HEK293 (cell line): ENCODE data around the gene ARHGAP23.
A peak's percentile ranks its signal among the peaks of the same experiment; 100 is the strongest.

Source experiments
- CTCF ChIA-PET: fragments of 350-600 bp; formaldehyde crosslinking; extraction: SDS; loops from one replicate; lab custom pipeline; 2021; ENCODE audit warnings: antibody characterized with exemption; lab: Yijun Ruan, JAX
- POLR2A ChIA-PET: fragments of 300-600 bp; formaldehyde crosslinking; extraction: SDS; loops from one replicate; lab custom pipeline; 2020; ENCODE audit warnings: antibody characterized with exemption, inconsistent platforms; lab: Yijun Ruan, JAX
- H3K27ac ChIP-seq: fragments of 200-500 bp; sonication (Bioruptor generic); 2 replicates; pipeline ENCODE4 v1.5.1; 2014; ENCODE audit warnings: low read depth, low read length, control low read depth, inconsistent platforms; ENCODE audit errors: extremely low read depth
- H3K36me3 ChIP-seq, 2 experiments: fragments of 200-500 bp in 1 of 2; sonication (Bioruptor generic) in 1 of 2; 1 replicate in 1 of 2; 2 replicates in 1 of 2; pipeline ENCODE4 v1.5.1; 2014 to 2017; ENCODE audit warnings: inconsistent platforms in 2 of 2, low read length in 2 of 2; ENCODE audit not compliant: control insufficient read depth in 2 of 2, insufficient read depth in 1 of 2
- H3K4me1 ChIP-seq: fragments of 200-500 bp; sonication (Bioruptor generic); 2 replicates; pipeline ENCODE4 v1.5.1; 2014; ENCODE audit warnings: mild to moderate bottlenecking, low read length, inconsistent platforms; ENCODE audit not compliant: control insufficient read depth, insufficient read depth
- H3K4me3 ChIP-seq: 2 replicates; pipeline ENCODE4 v1.5.1; 2011; ENCODE audit warnings: low read depth, mild to moderate bottlenecking, control low read depth, low read length, moderate library complexity
- H3K9me3 ChIP-seq: fragments of 200-500 bp; sonication (Bioruptor generic); 2 replicates; pipeline ENCODE4 v1.5.1; 2014; ENCODE audit warnings: low read depth, low read length, inconsistent platforms; ENCODE audit not compliant: control insufficient read depth, insufficient read depth
- EGR2 ChIP-seq: fragments of 450-650 bp; formaldehyde crosslinking; IDR thresholded peaks from 2 replicates; pipeline ENCODE4 v1.5.1; 2016; ENCODE audit warnings: low read depth, missing biosample characterization, missing genetic modification characterization
- GLIS2 ChIP-seq: fragments of 450-650 bp; formaldehyde crosslinking; IDR thresholded peaks from 2 replicates; pipeline ENCODE4 v1.5.1; 2016; ENCODE audit warnings: missing biosample characterization, missing genetic modification characterization
- OSR2 ChIP-seq: fragments of 450-650 bp; formaldehyde crosslinking; IDR thresholded peaks from 2 replicates; pipeline ENCODE4 v1.5.1; 2016; ENCODE audit warnings: missing biosample characterization, missing genetic modification characterization
- ZEB2 ChIP-seq: fragments of 450-650 bp; formaldehyde crosslinking; IDR thresholded peaks from 2 replicates; pipeline ENCODE4 v1.5.1; 2016; ENCODE audit warnings: missing biosample characterization, missing genetic modification characterization
- ZFHX2 ChIP-seq: fragments of 450-650 bp; formaldehyde crosslinking; conservative IDR thresholded peaks from 2 replicates; pipeline ENCODE4 v1.5.1; 2016; ENCODE audit warnings: missing biosample characterization, missing genetic modification characterization
- ZIC2 ChIP-seq: fragments of 450-650 bp; formaldehyde crosslinking; IDR thresholded peaks from 2 replicates; pipeline ENCODE4 v1.5.1; 2016; ENCODE audit warnings: missing biosample characterization, missing genetic modification characterization
- ZNF24 ChIP-seq: fragments of 450-650 bp; formaldehyde crosslinking; IDR thresholded peaks from 2 replicates; pipeline ENCODE4 v1.5.1; 2016; ENCODE audit warnings: missing biosample characterization, missing genetic modification characterization
- ZNF416 ChIP-seq: fragments of 450-650 bp; formaldehyde crosslinking; IDR thresholded peaks from 2 replicates; pipeline ENCODE4 v1.5.1; 2016; ENCODE audit warnings: missing biosample characterization, missing genetic modification characterization
- ZNF600 ChIP-seq: fragments of 450-650 bp; formaldehyde crosslinking; IDR thresholded peaks from 2 replicates; pipeline ENCODE4 v1.5.1; 2016; ENCODE audit warnings: missing biosample characterization, missing genetic modification characterization
- ZNF658 ChIP-seq: fragments of 450-650 bp; formaldehyde crosslinking; IDR thresholded peaks from 2 replicates; pipeline ENCODE4; 2016; ENCODE audit warnings: missing biosample characterization, missing genetic modification characterization
- TF ChIP-seq, protein P1 (sequence below): fragments of 450-650 bp; formaldehyde crosslinking; IDR thresholded peaks from 2 replicates; pipeline ENCODE4 v1.5.1; 2016; ENCODE audit warnings: missing biosample characterization, missing genetic modification characterization
- TF ChIP-seq, protein P2 (sequence below): fragments of 450-650 bp; formaldehyde crosslinking; conservative IDR thresholded peaks from 2 replicates; pipeline ENCODE4 v1.5.1; 2016; ENCODE audit warnings: low read depth, missing biosample characterization, missing genetic modification characterization
- TF ChIP-seq, protein P3 (sequence below): fragments of 450-650 bp; formaldehyde crosslinking; IDR thresholded peaks from 2 replicates; pipeline ENCODE4 v1.5.1; 2016; ENCODE audit warnings: missing biosample characterization, missing genetic modification characterization
- TF ChIP-seq, protein P4 (sequence below): fragments of 450-650 bp; IDR thresholded peaks from 2 replicates; pipeline ENCODE4 v1.5.1; 2018; ENCODE audit warnings: missing biosample characterization, mild to moderate bottlenecking, missing genetic modification characterization

The ARHGAP23 gene

DNA sequence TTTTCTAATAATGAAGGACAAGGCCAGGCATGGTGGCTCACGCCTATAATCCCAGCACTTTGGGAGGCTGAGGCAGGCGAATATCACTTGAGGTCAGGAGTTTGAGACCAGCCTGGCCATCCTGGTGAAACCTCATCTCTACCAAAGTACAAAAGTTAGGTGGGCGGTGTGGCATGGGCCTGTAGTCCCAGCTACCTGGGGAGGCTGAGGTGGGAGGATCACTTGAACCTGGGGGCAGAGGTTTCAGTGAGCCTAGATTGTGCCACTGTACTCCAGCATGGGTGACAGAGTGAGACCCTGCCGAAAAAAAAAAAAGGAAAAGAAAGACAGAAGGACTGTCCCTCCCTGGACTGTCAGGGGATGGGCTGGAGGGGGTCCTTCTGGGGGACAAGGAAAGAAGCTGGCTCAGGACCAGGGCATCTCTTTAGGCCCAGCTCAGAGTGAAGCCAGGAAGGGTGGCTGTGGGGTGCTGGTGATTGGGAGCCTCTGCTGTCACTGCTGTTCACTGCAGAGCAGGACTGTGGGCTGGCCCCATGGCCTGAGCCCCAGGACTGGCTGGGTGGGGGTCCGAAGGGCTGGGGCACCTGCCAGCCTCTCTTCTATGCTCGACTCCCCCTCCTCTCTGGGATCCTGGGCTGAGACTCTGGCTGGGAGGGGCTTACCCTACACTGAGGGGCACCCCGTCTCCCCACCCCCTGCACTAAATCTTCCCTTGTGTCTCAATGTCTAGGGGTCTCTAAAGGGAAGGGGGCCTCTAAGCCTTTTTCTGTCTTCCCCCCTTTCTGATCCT, 909 bp upstream of the ARHGAP23 start:
- no peak overlapping the region for H3K27ac ChIP-seq
- TF ChIP-seq ZFHX2, result peak; percentile 54
- TF ChIP-seq ZNF658 (tag by site-specific recombination), result no peak
- peak; percentile 42; the same call in 1 of the 2 replicates for TF ChIP-seq GLIS2 (tag by site-specific recombination)
- TF ChIP-seq, protein P1, sequence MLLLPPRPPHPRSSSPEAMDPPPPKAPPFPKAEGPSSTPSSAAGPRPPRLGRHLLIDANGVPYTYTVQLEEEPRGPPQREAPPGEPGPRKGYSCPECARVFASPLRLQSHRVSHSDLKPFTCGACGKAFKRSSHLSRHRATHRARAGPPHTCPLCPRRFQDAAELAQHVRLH (tag by site-specific recombination), result no peak
- TF ChIP-seq, protein P2, sequence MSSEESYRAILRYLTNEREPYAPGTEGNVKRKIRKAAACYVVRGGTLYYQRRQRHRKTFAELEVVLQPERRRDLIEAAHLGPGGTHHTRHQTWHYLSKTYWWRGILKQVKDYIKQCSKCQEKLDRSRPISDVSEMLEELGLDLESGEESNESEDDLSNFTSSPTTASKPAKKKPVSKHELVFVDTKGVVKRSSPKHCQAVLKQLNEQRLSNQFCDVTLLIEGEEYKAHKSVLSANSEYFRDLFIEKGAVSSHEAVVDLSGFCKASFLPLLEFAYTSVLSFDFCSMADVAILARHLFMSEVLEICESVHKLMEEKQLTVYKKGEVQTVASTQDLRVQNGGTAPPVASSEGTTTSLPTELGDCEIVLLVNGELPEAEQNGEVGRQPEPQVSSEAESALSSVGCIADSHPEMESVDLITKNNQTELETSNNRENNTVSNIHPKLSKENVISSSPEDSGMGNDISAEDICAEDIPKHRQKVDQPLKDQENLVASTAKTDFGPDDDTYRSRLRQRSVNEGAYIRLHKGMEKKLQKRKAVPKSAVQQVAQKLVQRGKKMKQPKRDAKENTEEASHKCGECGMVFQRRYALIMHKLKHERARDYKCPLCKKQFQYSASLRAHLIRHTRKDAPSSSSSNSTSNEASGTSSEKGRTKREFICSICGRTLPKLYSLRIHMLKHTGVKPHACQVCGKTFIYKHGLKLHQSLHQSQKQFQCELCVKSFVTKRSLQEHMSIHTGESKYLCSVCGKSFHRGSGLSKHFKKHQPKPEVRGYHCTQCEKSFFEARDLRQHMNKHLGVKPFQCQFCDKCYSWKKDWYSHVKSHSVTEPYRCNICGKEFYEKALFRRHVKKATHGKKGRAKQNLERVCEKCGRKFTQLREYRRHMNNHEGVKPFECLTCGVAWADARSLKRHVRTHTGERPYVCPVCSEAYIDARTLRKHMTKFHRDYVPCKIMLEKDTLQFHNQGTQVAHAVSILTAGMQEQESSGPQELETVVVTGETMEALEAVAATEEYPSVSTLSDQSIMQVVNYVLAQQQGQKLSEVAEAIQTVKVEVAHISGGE, result no peak
- TF ChIP-seq EGR2, result peak; percentile 57; the same call in 1 of the 2 replicates
- TF ChIP-seq, all 188 proteins: peak for 3
- Histone ChIP-seq H3K4me1 (peaks cover 3% of the 10 kb centered on the region), H3K4me3 (no peak overlapping the region), H3K36me3 (no peaks in the 10 kb centered on the region), H3K9me3 (no peaks in the 10 kb centered on the region)
- ChIA-PET POLR2A (interaction anchor here (0.6 to 0.8 kb wide), 2 partner anchors 25 to 1648 kb away, joined by 3 to 6 read pairs; no protein-coding TSS in a partner anchor), CTCF (interaction anchor here (0.6 to 5.1 kb wide), 13 partner anchors 11 to 249 kb away, joined by 3 to 52 read pairs (median 5); no protein-coding TSS in a partner anchor)

DNA sequence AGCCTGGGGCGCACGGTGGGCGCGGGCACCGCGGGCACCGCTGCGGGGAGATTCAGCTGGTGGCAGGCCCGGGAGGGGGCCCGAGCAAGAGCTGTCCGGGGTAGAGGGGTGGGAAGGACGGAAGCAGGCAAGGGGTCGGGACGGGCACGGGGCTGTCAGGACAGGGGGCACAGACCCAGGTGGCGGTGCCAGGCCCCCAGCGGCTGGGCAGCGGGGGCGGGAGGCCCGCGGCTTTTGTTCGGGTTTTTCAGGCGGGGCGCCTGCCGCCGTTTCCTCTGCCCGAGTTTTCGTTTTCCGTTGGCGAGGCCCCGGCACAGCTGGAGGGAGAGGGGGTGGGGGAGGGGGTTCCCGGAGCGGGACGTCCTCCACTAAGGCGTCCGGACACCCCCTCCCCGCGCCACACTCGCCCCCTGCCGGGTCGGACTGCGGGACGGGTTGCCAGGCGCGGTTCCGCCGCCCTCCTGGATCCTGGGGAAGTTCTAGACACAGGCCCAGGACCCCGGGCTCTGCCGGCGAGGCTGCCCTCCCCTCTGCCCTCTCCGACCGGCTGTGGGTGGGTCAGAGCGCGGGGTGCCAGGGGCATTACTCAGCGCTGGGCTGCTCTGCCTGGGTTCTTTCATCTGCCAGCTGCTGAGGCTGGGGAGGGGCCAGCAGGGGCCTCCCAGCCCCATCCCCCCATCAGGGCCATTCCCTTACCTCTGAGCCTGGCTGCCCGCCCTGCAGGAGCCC, 543 bp downstream of the ARHGAP23 start:
- H3K27ac ChIP-seq, result no peak overlapping the region
- H3K36me3 ChIP-seq, result no peaks in the 10 kb centered on the region
- no peaks in the 10 kb centered on the region for H3K9me3 ChIP-seq
- H3K4me1 ChIP-seq, result peaks cover 3% of the 10 kb centered on the region
- H3K4me3 ChIP-seq, result no peak overlapping the region
- TF ChIP-seq ZEB2 (tag by site-specific recombination) (no peak), ZNF600 (no peak), ZNF24 (tag by site-specific recombination) (no peak), ZNF416 (no peak), ZIC2 (tag by site-specific recombination) (peak; percentile 25; the same call in 1 of the 2 replicates), OSR2 (tag by site-specific recombination) (no peak)
- TF ChIP-seq, protein P3, sequence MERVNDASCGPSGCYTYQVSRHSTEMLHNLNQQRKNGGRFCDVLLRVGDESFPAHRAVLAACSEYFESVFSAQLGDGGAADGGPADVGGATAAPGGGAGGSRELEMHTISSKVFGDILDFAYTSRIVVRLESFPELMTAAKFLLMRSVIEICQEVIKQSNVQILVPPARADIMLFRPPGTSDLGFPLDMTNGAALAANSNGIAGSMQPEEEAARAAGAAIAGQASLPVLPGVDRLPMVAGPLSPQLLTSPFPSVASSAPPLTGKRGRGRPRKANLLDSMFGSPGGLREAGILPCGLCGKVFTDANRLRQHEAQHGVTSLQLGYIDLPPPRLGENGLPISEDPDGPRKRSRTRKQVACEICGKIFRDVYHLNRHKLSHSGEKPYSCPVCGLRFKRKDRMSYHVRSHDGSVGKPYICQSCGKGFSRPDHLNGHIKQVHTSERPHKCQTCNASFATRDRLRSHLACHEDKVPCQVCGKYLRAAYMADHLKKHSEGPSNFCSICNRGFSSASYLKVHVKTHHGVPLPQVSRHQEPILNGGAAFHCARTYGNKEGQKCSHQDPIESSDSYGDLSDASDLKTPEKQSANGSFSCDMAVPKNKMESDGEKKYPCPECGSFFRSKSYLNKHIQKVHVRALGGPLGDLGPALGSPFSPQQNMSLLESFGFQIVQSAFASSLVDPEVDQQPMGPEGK (tag by site-specific recombination), result no peak
- TF ChIP-seq, protein P4, sequence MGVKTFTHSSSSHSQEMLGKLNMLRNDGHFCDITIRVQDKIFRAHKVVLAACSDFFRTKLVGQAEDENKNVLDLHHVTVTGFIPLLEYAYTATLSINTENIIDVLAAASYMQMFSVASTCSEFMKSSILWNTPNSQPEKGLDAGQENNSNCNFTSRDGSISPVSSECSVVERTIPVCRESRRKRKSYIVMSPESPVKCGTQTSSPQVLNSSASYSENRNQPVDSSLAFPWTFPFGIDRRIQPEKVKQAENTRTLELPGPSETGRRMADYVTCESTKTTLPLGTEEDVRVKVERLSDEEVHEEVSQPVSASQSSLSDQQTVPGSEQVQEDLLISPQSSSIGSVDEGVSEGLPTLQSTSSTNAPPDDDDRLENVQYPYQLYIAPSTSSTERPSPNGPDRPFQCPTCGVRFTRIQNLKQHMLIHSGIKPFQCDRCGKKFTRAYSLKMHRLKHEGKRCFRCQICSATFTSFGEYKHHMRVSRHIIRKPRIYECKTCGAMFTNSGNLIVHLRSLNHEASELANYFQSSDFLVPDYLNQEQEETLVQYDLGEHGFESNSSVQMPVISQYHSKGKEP, result no peak
- TF ChIP-seq, all 188 proteins: peak for 1
- CTCF ChIA-PET, result interaction anchor here (0.6 to 1.7 kb wide), 5 partner anchors 15 to 237 kb away, joined by 3 to 4 read pairs (median 3); no protein-coding TSS in a partner anchor
- POLR2A ChIA-PET, result no interaction called here
